ENCODE data around the gene TGIF1.

TGIF1 gene

GRCh38 chr18:3429121-3429520 is 20.9 kb upstream of the TGIF1 start:
- H4K20me1 ChIP-seq (ENCODE audit: control insufficient read depth, insufficient read depth, low read depth, low read length) = no peaks in the 10 kb centered on the region
- H3K9me2 ChIP-seq (replicated peaks; ENCODE audit: control insufficient read depth, low read length) = no peaks in the 10 kb centered on the region
- H3K4me3 ChIP-seq (ENCODE audit: low read length) = no peak overlapping the region
- H3K4me2 ChIP-seq (ENCODE audit: low read length) = no peak overlapping the region
- no peak overlapping the region for H3K27ac ChIP-seq (ENCODE audit: low read depth, low read length)
- H3F3A ChIP-seq (ENCODE audit: control insufficient read depth, insufficient read depth) = no peaks in the 10 kb centered on the region
- H3K36me3 ChIP-seq (ENCODE audit: control insufficient read depth, low read length) = no peaks in the 10 kb centered on the region
- no peak for TF ChIP-seq EZH2phosphoT487 (IDR thresholded peaks at IDR 0.05; ENCODE audit: borderline replicate concordance, low read length)
- no peak for TF ChIP-seq CTCF (IDR thresholded peaks at IDR 0.05; ENCODE audit: low read depth, low read length, poor library complexity, severe bottlenecking)
- H3K79me2 ChIP-seq (ENCODE audit: control insufficient read depth, low read length) = no peaks in the 10 kb centered on the region
- H3K4me1 ChIP-seq (ENCODE audit: control insufficient read depth, low read length) = no peaks in the 10 kb centered on the region
- H3K9me3 ChIP-seq (ENCODE audit: control insufficient read depth, insufficient read depth, low read length) = no peaks in the 10 kb centered on the region
- H3K27me3 ChIP-seq (ENCODE audit: control insufficient read depth, low read length) = no peaks in the 10 kb centered on the region

GRCh38 chr18:3434685-3435084 is 15.3 kb upstream of the TGIF1 start:
- H3F3A ChIP-seq (ENCODE audit: control insufficient read depth, insufficient read depth) = no peaks in the 10 kb centered on the region
- H3K79me2 ChIP-seq (ENCODE audit: control insufficient read depth, low read length) = no peaks in the 10 kb centered on the region
- no peaks in the 10 kb centered on the region for H3K36me3 ChIP-seq (ENCODE audit: control insufficient read depth, low read length)
- H3K4me1 ChIP-seq (ENCODE audit: control insufficient read depth, low read length) = no peaks in the 10 kb centered on the region
- no peaks in the 10 kb centered on the region for H3K9me3 ChIP-seq (ENCODE audit: control insufficient read depth, insufficient read depth, low read length)
- no peaks in the 10 kb centered on the region for H3K27me3 ChIP-seq (ENCODE audit: control insufficient read depth, low read length)
- TF ChIP-seq CTCF (IDR thresholded peaks at IDR 0.05; ENCODE audit: low read depth, low read length, poor library complexity, severe bottlenecking) (no peak), EZH2phosphoT487 (IDR thresholded peaks at IDR 0.05; ENCODE audit: borderline replicate concordance, low read length) (no peak)
- H3K4me3 ChIP-seq (ENCODE audit: low read length) = no peak overlapping the region
- no peaks in the 10 kb centered on the region for H3K9me2 ChIP-seq (replicated peaks; ENCODE audit: control insufficient read depth, low read length)
- H3K27ac ChIP-seq (ENCODE audit: low read depth, low read length) = no peak overlapping the region
- H3K4me2 ChIP-seq (ENCODE audit: low read length) = no peak overlapping the region
- no peaks in the 10 kb centered on the region for H4K20me1 ChIP-seq (ENCODE audit: control insufficient read depth, insufficient read depth, low read depth, low read length)

- H3K9me2 ChIP-seq (replicated peaks; ENCODE audit: control insufficient read depth, low read length) = no peaks in the 10 kb centered on the region
Measured at GRCh38 chr18:3440341-3440740, 9.6 kb upstream of the TGIF1 start.

More at GRCh38 chr18:3440341-3440740, 9.6 kb upstream of the TGIF1 start:
- Histone ChIP-seq H4K20me1 (ENCODE audit: control insufficient read depth, insufficient read depth, low read depth, low read length) (no peaks in the 10 kb centered on the region), H3K79me2 (ENCODE audit: control insufficient read depth, low read length) (no peaks in the 10 kb centered on the region), H3F3A (ENCODE audit: control insufficient read depth, insufficient read depth) (no peaks in the 10 kb centered on the region), H3K27ac (ENCODE audit: low read depth, low read length) (no peak overlapping the region), H3K9me3 (ENCODE audit: control insufficient read depth, insufficient read depth, low read length) (no peaks in the 10 kb centered on the region), H3K4me2 (ENCODE audit: low read length) (no peak overlapping the region), H3K4me1 (ENCODE audit: control insufficient read depth, low read length) (no peaks in the 10 kb centered on the region), H3K36me3 (ENCODE audit: control insufficient read depth, low read length) (no peaks in the 10 kb centered on the region), H3K4me3 (ENCODE audit: low read length) (no peak overlapping the region), H3K27me3 (ENCODE audit: control insufficient read depth, low read length) (peaks cover 8% of the 10 kb centered on the region)
- no peak for TF ChIP-seq EZH2phosphoT487 (IDR thresholded peaks at IDR 0.05; ENCODE audit: borderline replicate concordance, low read length)
- TF ChIP-seq CTCF (IDR thresholded peaks at IDR 0.05; ENCODE audit: low read depth, low read length, poor library complexity, severe bottlenecking) = no peak
